GM21825 (cell line): ENCODE data around the gene THSD4.
"Not testable (repeated sequence)": the region's sequence is repeated elsewhere in the genome, so short reads cannot be mapped to it uniquely, and the experiment has no call there.

Experiments
- ATAC-seq: cut with Tn5 transposase; IDR thresholded peaks from one replicate; pipeline ENCODE4 v1.9.1; 2021; ENCODE audit warnings: mild to moderate bottlenecking, moderate library complexity; ENCODE audit not compliant: unreplicated experiment

The THSD4 gene

DNA sequence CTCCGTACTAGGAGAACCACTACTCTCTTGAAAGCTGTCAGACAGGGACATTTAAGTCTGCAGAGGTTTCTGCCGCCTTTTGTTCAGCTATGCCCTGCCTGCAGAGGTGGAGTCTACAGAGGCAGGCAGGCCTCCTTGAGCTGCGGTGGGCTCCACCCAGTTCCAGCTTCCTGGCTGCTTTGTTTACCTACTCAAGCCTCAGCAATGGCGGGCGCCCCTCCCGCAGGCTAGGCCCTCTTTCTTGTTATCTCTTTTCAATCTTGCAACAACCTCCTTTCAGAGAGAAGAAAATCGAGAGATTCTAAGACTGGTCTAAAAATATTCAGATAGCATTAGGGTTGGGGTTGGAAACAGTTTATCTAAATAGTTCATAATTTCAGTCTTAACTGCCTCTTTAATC lies 257.5 kb downstream of the THSD4 start:
- not testable (repeated sequence) for ATAC-seq

DNA sequence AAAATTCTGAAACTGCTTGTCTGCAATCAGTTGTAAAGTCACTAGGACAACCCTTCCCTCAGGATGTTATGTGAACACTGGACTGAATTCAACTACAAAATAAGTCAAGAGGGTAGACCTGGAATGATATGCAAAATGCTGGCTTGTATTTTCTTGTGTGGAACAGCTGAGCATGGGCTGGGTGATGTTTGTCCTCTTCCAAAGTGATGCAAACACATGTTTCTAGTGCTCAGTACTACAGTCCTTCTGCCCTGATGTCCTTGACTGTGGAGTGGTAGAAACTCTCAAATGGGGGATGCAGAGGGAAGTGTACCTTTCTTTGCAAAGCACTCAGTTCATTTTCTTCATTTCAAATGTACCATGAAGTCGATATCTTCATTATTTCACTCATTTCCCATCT lies 258.6 kb downstream of the THSD4 start:
- no peak for ATAC-seq

DNA sequence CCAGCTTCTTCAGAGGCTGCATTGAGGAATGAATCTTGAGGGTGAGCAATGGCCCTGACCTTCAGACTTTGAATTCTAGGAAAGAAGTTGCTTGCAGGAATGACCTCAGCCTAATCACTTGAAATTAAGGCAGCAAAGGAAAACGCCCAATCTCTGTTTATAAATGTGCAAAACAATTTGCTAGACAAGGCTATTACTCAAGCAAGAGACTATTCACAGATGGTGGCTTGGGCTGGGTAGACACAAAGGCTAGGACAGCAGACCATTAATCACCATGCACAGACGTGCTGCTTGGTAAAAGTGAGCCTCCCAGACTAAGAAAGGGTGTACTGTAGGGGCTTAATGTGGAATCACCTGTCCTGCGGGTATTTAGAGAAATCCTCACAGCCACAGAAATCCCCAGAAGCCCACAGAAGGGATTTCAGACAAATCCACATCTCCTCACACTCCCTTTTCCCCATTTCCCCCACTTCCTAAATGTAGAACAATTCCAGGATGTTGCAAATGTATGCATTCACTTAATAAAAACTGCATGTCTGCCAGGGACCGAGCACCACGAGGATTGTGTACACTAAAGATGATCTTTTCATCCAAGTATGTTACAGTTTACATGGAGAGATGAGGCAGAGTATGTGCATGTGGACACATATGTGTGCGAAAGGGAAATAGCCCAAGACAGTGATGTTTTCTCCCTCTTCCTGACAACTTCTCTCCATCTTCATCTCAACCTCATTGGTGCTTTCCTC lies 259.5 kb downstream of the THSD4 start:
- no peak for ATAC-seq

DNA sequence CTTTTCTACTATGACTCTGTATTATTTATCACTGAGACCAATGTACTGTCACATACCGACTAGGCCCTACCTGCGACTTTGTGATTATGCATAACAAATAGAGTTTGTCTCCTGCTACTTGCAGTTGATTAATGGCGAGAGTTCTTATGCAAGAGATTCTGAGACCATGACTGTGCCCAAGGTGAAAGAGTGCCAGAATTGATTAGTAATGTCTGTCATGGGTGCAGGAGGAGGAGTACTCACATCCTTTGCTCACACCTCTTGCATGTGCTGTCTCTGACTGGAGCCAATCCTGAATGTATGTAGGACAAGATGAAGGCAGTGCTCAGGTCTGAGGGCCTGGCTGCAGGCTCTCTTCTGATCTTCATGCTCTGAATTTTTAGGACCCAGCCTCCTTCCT lies 260.7 kb downstream of the THSD4 start:
- ATAC-seq, result no peak

DNA sequence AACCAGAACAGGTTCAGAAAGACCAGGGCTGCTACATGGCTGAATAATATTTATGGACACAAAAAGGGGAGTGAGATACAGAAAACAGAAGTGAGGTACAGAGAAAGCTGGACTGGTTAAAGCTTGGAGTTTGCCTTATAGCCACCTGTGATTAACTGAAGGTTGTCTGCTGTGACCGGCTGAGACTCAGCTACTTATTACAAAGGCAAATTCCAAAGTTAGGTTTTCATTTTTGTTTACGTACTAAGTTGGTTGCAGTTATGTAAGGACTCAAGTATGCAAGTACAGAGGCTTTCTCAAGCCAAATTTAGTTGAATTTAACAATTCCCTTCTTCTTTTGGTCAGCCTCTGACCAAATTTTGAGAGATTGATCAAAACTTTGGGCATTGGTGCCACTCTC lies 264.6 kb downstream of the THSD4 start:
- ATAC-seq, result no peak

DNA sequence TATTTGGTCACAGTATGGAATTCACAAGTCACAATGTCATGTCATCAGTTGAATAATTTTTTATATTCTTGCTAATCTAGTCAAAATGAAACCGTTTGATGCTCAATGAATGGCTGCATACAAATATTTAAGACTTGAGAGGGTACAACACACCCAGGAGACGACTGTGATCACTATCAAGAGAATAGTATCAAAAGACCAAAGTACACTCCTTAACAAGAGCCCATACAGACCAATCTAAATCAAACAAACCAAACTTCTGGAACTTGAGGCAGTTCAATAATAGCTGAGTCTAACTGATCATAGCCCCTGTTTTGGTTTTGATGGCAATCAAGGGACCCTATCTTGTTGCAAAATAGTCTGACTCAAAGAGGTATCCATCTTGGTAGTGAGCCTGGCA lies 265.1 kb downstream of the THSD4 start:
- no peak for ATAC-seq

DNA sequence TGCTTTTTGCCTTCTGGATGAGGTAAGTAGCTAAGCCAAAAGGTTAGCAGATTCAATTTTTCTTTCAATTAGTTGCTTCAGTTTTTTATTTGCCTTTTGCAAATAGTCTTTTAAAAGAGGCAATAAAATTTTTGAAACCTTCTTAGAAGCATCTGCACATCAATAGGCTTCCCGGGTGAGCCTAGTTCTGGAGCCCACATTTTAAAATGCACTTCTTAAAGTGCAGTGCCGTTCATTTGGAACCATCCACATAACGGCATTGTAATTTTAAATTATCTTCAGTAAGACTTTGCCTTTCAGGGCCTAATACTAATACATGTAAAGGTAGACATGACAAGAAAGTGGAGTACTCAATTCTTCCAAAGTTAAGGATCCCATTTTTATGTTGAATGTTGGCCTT lies 269.2 kb downstream of the THSD4 start:
- ATAC-seq, result no peak

DNA sequence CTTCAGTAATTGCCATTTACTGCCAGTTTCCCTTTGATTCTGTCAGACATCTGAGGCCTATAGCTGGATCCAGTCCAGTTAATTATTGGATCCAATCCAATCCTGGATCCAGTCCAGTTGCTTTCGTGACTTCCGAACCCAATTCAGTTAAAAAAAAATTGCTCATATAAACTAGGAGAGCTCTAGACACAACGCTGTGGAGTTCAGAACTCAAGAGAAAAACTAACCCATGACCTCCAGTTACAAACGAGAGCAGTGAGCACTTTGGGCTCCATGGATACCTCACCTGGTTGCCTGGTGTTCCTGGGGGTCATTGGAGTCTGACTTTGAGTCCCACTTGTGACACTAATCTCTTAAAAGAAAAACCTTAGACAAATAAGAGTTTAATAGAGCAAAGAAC lies 269.8 kb downstream of the THSD4 start:
- no peak for ATAC-seq

DNA sequence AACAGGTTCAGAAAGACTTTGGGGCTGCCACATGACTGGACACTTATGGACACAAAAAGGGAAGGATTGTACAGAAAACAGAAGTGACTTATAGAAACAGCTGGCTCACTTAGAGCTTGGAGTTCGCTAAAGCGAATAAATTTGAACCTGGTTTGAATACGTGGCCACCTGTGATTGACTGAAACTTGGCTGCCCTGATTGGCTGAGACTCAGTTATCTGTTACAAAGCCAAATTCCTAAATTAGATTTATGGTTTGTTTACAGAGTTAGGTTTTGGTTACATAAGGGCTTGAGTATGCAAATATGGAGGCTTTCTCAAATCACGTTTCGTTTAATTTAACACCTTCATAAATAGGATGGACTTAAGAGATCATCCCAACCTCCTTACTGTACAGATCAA lies 270.2 kb downstream of the THSD4 start:
- no peak for ATAC-seq

DNA sequence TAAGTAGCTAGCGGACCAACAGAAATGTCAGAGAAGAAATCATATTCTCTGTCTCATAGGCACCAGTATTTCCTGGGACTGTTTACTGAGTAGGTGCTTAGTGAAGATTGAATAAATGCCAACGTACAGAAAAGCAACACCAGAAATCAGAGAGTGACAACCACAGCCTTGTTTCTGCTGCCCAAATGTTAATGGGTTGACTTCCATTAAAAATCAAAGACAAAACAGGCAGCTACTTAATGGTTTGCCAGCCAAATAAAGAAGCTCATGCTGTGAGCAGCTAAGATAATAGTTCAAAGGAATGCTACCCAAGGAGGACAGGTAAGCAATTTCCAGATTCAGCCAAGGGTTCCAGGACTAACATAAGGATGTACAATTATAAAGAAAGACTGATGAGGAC lies 270.7 kb downstream of the THSD4 start:
- ATAC-seq, result no peak

DNA sequence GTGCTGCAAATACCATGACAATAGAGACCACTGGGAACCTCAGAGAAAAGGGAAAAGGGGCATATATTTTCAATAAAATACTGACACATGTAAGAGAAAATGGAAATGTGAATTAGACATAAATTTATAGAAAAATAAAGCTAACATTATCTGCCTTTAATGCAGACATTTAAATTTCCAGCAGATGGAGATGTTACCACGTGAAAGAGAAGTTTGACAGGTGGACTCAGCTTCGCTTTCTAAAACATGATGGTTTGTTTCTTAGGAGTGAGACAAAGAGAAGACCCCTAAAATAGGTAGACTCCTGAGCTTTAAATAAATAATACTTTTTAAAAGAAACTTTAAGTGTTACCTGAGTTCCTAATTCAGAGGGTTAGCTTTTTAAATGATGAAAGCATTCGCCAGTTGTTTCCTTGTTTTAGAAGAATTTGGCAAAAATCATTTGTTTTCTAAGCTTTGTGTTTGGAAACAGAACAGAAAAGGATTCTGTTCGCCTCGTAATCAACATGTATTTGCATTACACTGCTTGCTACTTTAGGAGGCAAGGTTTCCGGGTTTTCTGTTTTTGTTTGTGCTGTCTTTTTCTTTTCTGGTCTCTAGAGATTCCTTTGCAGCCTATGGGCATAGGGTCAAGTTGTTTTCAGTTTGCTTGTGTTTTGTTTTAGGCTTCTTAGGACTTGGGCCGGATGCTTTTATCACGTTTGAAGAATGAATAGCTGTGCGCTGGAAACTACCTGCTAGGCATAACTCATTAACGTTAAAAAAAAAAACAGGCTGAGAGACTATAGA lies 271.4 kb downstream of the THSD4 start:
- no peak for ATAC-seq

DNA sequence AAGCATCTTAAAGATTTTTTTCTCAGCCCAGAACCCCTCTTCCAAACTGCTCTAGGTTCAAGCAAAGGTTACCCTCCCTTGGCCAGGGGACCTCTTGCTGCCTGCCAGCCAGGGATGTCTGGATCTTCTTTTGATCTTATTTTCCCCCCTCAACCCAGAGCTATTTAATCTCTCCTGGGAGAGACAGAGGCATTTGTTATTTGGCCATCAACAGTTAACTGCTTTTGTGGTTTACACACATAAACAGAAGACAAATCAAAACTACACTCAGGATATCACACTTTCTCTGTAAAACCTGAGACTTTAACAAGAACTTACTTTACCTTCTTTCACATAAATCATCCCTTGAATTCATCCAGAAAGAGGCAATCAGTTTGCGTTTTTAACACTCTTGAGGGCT lies 272.5 kb downstream of the THSD4 start:
- no peak for ATAC-seq

DNA sequence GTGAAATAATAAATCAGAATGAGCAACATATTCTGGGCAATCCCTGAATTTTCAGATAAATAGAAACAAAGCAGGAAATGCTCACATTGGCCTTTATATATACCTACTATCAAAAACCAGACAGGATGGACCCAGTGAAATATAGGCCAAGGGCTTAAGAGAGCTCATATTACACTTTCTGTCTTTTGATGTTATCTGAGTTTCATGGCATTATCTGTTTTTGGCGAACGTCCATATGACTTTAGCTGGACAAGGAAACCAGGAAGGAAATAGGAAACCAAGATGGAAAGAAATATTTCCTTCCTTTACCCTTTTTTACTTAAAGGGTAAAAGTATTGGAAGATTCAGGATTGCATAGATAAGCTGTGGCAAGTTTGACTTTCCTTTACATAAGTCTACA lies 274.8 kb downstream of the THSD4 start:
- ATAC-seq, result no peak

DNA sequence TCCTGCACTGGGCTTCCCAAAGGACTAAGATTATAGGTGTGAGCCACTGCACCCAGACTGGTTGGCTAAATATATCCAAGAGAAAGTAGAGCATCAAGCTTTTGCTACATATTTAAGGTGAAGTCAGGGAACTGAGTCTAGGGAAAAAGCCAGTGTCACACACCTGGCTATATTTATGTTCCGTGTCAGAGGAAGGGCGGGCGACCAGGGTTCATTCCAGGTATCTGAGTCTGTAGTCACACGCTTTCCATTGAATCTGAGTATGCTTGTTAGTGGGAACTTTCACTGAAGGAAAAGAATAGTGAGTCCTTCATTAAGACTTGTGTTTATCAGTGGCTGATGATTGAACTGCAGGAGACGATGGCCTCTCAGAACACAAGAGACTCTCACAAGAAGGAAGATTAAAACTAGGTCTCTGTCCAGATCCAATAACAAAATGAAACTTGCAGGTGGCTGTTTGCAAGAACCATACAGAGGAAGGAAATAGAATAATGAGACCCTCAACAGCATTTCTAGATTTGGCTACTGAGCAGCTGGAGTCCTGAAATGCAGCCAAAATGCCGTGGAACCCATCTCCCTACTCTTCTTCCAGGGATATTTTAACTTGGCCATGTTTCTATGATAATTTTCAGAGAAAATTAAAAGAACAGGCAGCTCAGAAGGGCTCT lies 276.3 kb downstream of the THSD4 start:
- no peak for ATAC-seq

DNA sequence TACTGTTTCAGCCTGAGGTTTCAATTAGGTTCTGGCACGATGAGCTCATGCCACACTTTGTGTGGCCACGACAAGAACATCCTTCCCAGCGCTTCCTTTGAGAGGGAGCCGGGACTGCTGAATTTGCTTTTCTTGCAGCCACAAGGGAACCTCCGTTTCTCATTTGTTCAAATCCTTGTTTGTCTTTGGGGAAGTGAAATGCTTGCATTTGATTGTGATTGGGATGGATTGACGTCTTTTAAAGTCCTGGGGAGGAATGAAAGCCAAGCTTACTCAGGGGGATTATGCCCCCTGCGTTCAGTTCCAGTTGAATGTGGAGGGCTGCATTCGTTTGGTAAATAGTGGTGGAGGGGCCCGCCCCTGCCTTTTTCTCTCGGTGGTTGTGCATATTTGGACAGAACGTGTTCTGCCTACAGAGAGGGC lies 277.6 kb downstream of the THSD4 start:
- ATAC-seq, result no peak

DNA sequence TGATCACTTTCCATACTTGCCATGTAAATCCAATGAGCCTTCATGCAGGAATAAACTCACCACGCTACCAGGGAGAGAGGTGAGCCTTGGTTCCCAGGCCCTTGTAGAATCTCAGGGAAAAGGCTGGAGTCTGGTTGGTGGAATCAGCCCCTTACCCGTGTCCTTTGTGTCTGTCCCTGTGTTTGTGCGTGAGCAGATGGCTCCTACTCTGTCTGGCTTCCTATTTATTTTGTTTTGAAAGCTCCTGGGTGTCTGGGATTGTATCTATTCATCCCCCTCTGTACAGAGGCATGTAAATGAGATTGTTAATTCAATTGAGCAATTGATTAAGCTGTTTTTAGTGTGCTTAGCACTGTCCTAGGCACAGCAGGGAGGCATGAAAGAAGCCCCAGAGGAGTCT lies 278.1 kb downstream of the THSD4 start:
- ATAC-seq, result no peak

DNA sequence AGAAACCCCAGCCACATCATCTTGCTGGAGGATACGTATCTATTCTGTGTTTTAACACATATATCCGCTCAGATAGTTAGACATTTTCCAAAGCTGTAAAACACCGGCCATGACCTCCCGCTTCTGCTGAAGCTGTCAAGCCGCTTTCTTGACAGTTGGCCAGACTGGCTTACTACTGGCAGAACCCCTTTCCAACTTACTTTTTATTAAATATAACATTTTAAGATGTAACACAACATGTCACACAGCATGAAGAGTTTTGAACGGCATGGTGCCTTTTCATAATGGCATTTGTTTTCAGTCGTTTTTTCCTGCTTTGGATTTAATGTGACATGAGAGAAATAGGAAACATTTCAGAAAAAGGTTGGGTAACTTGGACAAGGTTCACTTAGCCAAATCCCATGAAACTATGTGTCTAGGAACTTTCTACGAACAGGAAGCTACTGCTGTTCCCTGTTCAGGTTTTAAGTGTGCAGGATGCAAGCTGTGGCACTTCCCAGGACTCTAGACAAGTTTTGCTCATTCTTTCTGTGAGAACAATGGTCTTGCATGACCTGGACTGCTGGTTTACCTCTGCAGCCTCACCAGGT lies 281.4 kb downstream of the THSD4 start:
- ATAC-seq, result no peak

DNA sequence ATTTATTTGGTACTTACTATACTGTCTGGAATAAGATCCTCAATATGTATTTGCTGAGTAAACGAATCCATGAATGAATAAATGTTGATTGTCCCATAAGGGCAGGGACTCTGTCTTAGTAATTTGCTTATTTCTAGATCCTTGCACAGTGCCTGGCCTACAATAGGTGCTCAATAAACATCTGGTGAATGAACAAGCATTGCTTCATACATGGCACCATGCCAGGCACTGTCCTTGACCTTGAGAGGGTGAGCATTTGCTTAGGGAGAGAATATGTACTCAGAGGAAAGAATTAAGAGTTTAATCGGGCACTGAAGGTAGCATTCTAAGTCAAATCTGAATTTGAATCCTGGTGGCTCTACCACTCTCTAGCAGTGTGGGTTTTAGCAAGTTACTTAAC lies 282.1 kb downstream of the THSD4 start:
- no peak for ATAC-seq

DNA sequence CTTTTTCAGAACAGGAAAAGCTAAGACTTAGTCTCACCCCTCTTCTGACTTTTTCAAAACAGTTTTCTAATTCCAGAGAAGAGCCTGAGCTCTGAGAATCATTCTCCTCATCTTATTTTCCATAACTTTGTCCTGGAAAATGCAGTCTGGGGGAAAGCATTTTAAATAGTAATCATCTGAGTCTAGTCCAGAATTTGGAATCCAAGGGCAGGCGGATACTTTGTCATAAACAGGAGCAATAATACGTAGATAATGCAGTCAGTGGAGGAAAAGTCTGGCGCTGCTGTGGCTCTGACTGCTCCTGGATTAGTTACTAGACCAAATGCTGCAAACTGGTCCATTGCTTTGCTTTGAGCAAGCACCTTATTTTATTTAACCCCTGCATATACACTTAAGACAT lies 285.0 kb downstream of the THSD4 start:
- ATAC-seq, result no peak

DNA sequence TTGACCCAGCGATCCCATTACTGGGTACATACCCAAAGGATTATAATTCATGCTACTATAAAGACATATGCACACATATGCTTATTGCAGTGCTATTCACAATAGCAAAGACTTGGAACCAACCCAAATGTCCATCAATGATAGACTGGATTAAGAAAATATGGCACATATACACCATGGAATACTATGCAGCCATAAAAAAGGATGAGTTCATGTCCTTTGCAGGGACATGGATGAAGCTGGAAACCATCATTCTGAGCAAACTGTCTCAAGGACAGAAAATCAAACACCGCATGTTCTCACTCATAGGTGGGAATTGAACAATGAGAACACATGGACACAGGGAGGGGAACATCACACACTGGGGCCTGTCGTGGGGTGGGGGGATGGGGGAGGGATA lies 286.5 kb downstream of the THSD4 start:
- not testable (repeated sequence) for ATAC-seq

DNA sequence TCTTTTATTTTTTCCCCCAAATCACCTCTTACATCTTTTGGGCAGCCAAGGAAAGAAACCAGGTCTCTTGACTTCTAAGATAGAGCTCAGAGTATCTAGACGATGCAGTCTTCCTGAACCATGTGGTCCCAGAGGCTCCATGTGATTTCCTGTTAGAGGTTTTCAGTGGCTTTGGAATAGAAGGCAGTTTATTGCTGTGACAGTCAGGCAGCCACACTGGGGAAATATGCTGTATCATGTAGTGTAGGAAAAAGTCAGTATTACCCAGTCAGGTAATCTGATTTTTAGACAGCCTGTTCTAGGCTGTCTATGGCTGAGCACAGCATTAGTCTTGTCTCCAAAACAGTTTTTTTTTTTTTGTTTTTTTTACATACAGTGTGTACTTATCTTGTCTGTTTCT lies 294.3 kb downstream of the THSD4 start:
- no peak for ATAC-seq

DNA sequence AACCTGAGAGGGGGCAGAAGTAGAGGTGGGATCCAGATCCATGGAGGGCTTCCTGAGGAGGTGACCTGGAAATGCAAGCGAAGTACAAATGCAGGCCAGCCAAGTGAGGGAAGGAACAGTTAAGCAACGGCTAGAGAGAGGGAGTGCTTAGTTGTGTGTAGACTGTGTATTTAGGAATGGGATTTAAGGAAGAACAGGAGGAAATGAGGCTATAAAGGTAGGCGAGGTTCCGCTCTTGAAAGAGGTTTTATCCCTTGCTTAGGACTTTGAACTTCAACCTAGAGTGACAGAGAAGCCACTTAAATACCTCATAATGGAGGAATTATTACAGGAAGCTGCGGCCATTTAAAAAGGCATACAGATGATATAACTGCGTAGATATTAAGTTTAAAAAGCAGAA lies 295.1 kb downstream of the THSD4 start:
- ATAC-seq, result no peak
